HG03342 (cell line): Measurements from ENCODE around the gene NAPA.

Experiments used
- ATAC-seq: cut with Tn5 transposase; IDR thresholded peaks from one replicate; pipeline ENCODE4 v1.9.1; 2021; ENCODE audit warnings: mild to moderate bottlenecking, moderate library complexity; ENCODE audit not compliant: unreplicated experiment

Gene NAPA

GRCh38 chr19:47503130-47503825 is 11.6 kb downstream of the NAPA start:
- ATAC-seq, result no peak

- ATAC-seq, result no peak
Measured at GRCh38 chr19:47499863-47500830, 14.7 kb downstream of the NAPA start.

DNA sequence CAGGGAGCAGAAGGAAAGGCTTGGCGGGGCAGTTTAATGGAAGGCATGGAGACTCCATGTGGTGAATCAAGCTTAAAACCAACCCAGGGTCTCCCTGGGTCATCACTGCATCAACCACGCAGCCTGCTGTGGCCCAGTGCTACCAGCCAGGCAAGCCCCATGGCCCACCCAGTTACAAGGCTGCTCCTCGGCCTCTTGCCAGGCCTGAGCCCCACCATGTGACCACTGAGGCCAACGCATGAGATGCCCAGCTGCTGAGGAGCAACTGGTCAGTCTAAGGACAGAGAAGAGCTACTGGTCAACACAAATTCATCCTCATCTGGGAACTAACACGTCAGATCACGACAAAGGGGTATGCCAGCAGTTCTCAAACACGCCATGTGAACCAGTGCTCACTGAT is 15.5 kb downstream of the NAPA start:
- no peak for ATAC-seq

- ATAC-seq, result no peak
Measured at GRCh38 chr19:47498561-47498960, 16.3 kb downstream of the NAPA start.

GRCh38 chr19:47497821-47498520 is 16.9 kb downstream of the NAPA start:
- no peak for ATAC-seq

DNA sequence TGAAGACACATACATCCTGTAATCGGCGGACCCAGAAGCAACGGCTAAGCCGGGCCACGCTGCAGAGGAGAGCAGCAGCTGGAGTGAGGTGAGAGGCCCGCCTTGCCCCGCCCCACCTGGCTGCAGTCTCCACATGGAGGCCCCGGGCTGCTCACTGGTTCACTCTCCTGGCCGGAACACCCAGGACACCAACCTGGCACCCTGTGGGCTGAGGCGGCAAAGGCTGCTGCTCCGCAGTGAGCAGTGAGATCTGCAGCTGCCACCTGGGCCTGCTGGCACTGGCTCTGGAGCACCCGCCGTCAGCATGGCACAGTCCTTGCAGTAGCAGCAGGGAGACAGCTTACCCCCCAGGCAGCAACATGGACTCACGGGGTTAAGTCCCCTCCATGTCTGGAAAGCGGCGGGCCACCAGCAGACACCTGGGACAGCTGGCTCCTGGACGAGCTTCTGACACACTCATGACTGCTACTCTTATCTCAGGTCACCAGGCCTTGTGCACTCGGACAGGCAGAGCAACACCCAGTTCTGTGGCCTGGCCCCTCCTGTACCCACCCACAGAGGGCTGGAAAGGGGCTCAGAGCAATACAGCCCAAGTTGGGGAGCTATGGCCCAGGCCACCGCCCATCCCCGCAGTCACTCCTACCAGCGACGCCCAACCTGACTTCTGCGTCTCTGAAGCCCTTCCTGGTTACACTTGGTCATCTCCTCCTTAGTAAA is 17.7 kb downstream of the NAPA start:
- no peak for ATAC-seq

GRCh38 chr19:47495478-47496372 is 19.1 kb downstream of the NAPA start:
- ATAC-seq, result no peak

DNA sequence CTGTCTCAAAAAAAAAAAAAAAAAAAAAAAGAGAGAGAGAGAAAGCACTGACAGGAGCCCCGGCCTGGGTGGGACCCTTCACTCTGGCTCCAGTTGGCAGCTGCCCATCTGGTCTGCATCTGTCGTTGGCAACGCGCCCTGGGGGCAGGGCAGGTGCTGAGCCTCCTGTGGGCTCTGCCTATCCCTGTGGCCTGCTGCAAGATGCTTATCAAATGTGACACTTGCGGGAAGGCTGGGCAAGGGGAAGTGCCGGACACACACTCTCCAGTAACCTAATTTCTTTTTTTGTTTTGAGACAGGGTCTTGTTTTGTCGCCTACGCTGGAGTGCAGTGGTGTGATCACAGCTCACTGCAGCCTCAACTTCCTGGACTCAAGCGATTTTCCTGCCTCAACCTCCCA is 20.1 kb downstream of the NAPA start:
- ATAC-seq, result no peak

DNA sequence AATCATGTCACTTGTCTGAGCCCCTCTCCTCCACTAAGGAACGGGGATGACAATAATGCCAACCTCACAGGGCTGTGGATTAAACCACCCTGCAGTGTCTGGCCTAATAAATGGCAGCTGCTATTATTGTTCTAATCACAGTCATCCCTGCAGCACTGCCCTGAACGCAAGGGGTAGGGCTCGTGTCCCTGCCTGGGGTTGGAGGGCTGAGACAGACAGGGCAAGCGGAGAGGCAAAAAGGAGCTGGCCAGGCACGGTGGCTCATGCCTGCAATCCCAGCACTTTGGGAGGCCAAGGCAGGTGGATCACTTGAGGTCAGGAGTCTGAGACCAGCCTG is 20.7 kb downstream of the NAPA start:
- no peak for ATAC-seq

GRCh38 chr19:47493378-47494210 is 21.3 kb downstream of the NAPA start:
- no peak for ATAC-seq

DNA sequence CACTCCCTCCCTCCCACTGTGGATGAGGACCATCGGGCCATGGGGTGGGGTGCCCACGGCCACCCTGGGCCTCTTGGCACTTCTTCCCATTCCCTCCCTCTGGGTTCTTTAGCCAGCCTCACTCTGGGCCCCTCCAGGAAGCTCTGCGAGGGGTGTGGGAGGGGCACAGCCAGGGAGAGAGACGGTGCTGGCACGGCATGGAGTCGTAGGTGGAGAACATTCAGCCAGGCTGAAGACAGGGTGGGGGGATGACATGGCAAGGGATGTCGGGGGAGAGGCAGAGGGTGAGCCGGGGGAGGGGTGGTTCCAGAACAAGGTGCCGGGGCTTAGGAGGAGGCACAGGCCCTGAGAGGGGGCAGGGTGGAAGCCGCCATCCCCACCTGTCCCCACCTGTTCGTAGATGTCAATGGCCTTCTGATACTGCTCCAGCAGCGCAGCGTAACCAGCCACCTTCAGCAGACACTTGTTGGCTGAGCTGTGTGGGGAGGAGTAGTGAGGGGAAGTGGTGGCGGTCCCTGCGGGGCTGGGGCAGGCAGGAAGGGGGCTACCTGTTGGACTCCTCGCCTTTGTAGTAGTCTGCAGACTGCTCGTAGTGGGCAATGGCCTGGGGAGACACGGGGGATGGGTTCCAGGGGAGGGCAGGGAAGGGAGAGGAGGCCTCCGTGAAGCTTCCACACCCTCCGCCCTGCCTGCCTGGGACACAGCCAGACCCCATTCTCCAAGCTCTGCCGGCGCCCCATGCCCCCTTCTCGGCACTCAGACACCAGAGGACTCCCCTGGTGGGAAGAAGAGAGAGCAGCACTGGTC is 22.1 kb downstream of the NAPA start:
- ATAC-seq, result no peak

- no peak for ATAC-seq
Measured at GRCh38 chr19:47492137-47492533, 22.7 kb downstream of the NAPA start.

DNA sequence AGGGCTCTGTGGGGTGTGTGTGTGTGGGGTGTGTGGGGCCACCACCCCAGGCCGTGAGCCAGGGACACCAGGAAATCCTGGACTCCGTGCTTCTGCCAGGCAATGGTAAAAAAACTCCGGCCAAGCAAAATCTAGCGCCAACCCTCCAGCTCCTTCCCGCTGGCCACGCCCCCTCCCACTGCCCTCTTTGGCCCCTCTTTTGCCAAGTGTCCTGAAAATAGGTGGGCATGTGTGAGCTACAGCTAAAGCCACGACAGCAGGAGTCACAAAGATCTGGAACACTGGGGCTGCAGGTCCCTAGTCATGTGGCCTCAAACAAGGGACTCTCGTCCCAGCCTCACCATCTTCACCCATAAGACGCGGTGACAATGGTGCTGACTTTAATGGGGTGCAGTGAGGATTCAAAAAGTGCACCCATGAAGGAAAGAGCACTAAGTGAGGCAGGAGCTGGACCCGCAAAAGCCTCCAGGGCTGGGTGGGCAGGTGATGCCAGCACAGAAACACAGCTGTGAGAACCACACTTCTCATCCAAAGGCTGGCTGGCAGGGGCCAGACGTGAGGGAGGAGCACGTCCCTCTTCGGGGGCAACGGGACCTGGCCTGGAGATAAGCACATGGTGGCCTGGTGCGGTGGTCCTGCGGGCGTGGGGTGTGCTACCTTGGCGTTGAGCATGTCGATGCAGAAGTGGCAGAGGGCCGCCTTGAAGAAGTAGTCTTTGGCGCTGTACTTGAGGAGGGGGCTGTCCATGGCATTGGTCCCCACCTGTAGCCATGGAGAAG is 23.3 kb downstream of the NAPA start:
- ATAC-seq, result no peak

DNA sequence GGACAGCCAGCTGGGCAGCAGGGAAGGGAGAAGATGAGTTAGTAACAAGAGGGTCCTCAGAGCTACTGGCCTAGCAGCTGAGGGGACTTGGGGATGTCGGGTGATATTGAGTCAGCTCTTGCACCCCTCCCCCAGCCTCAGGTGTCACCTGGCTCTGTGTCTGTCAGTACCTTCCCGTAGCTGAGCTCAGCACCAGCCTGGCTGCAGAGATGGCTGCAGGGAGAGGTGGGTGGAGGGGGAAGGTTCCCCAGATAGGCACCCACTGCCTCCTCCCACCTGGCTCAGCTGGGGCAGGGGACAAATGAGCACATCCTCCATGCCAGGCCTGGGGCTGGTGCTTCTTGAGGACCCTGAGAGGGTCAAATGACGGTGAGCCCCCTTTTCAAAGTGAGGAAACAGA is 24.0 kb downstream of the NAPA start:
- ATAC-seq, result no peak

DNA sequence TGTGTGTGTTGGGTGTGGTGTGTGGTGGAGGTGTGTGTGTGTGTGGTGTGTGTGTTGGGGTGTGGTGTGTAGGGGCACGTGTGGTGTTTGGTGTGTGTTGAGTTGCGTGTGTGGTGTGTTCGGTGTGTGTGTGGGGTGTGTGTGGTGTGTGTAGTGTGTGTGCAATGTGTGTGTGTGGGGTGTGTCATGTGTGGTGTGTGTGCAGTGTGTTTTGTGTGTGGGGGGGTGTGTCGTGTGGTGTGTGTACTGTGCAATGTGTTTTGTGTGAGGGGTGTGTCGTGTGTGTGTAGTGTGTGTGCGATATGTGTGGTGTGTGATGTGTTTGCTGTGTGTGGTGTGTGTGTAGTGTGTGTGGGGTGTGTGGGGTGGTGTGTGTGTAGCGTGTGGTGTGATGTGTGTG is 24.8 kb downstream of the NAPA start:
- ATAC-seq, result no peak

- no peak for ATAC-seq
Measured at GRCh38 chr19:47489072-47489914, 25.6 kb downstream of the NAPA start.
